HG03025 (cell line): ENCODE measurements around the gene MRPS33.

ENCODE experiments used
- ATAC-seq: cut with Tn5 transposase; IDR thresholded peaks from one replicate; pipeline ENCODE4 v1.9.1; 2021; ENCODE audit warnings: mild to moderate bottlenecking, moderate library complexity; ENCODE audit not compliant: unreplicated experiment, low FRiP score

The MRPS33 gene

DNA sequence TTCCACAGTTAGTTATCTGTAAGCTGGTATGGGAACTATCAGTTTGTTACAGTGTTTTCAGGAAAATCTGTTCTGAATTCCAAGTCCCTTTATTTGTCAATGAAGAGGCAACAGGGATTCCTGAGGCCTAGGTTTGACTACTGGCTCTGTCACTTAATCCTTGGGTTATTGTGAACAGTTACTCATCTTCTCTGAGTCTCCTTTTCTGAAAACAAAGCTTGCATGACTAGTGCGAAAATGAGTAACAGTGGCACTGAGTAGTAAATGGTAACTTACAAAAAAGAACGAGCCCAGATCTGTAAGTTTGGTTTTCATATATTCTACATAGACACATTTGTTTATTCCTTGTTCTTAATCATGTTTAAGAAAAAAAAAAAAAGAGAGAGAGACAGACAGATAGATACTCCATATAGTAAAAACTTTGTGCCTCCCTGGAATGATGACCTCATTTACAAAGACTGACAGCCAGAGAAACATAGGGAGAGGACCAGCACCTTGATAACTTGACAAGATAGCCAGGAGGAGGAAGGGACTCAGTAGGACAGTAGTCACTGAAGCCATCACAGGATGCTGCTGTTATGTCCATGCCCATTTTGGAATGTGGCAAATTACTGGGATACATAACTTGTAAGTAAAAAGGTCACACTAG lies 1.9 kb downstream of the MRPS33 start:
- ATAC-seq = no peak

DNA sequence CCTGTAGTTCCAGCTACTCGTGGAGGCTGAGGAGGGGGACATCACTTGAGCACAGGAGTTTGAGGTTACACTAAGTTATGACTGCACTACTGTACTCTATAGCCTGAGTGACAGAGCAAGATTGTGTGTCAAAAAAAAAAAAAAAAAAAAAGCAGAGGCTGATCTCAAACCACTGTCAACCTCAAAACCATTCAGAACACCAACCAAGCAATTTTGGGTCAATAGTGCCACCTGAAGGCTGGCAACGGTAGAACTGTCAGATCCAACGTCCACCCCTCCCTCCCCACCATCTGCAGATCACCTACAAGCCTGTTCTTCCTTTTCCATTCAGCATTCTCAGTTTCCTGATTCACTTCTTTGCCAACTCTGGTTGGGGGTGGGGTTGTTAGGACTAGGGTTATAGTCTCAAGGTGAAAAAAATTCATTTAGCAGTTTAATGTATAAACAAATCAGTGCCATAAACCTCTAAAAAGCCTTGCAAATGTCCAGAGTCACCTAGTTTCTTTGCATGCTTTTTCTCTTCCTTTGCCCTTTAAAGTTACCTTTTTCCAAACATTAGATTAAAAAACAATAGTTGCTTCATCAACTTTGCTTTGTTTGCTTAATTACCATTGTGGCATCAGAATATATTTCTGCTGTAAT lies 2.6 kb downstream of the MRPS33 start:
- no peak for ATAC-seq

DNA sequence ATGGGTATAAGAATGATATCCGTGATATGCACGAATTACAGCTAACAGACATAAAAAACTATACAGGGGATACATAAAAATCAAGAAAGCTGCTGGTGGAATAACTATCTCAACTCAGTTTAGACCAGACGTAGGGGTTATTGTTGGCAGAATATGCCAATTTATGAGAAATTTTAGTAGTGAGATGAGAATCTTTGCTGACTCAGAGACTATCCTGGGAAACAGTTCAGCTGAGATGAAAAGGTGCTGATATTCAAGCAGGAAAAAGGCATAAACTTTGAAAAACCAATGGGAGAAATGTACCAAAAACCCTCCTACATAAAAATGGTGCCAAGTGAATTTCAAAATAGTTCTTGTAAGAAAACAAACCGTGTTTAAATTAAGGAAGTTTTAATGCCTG lies 3.3 kb downstream of the MRPS33 start:
- no peak for ATAC-seq

DNA sequence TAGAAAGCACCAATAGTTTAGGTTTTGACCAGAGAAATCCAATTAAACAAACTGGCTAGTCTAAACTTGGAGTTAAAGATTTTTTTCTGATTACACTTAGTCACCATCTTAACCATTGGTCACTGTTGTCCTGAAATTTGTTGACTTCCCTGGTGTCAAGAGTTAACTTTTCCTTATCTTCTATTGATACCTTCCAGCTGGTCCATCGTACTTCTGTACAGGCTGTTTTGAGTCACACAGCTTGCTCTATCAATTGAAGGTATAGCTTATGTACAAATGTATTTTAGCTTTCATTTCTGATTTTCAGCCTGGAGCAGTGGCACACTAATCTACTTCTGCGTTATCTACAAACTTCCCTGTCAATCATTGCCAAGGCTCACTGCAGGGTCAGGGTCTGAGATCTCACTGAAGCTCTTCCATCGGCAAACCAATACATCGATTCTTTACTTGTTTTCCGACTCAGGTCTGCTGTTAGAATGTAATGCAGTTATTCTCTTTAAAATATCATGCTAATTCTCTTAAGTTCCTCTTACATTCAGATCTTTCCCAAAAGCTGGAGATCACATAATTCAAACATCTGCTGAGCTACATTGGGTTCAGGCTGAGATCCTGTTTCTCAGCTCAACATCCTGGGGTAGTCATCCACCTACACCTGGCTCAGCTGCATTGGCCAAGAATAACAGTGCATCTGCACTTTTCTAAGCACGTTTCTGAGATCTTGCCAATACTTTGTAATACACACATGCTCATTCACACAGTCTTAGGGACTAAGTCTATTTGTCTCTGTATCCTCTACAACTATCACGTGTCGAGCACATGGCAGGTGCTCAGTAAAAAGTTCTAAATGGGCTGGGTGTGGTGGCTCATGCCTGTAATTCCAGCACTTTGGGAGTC lies 11.3 kb downstream of the MRPS33 start:
- no peak for ATAC-seq

DNA sequence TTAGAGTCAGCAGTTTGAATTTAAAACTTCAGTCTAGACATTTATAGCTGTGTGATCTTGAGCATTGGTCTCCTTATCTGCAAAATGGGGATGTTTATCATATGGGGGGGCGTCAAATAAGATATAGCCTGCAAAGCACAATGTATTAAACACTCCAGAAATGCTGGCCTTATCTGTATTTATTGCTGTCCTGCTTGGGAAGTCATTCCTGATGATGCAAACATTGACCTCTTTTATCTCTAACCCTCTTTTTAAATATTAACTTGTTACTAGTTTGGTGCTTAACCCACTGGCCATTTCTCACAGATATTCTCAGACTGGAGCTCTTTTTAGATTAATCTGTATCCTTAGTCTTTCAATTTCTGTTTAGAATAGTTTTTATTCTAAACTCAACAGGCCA lies 13.2 kb downstream of the MRPS33 start:
- ATAC-seq = no peak

DNA sequence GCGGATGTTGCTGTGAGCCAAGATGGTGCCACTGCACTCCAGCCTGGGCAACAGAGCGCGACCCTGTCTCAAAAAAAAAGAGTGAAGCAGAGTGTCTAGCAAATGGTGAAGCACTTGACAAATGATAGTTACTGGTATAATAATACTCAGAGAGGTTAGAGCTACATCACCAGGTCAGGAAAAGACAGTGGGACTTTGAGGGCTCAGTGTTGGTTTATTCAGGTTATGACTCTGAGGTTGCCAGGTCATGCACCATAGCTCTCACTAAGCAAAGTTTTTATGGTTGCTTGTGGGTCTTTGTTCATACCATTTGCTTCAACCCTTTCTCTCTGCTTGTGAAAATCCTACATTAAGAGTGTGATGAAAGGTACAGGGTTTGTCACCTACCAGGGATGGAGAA lies 13.6 kb downstream of the MRPS33 start:
- no peak for ATAC-seq

DNA sequence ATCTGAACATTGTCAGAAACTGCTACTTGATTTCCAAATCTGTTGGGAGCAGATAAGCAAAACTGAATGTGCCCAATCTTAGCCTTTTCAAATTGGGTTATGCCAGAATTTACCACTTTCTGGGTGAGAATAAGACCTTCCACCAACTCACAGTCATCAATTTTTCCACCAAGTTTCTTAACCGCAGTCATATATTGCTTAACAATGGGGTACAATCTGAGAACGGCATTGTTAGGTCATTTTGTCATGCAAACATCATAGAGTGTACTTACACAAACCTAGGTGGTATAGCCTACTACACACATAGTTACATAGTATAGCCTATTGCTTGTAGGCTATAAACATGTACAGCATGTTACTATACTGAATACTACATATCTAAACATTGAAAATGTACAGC lies 16.0 kb downstream of the MRPS33 start:
- ATAC-seq = no peak

DNA sequence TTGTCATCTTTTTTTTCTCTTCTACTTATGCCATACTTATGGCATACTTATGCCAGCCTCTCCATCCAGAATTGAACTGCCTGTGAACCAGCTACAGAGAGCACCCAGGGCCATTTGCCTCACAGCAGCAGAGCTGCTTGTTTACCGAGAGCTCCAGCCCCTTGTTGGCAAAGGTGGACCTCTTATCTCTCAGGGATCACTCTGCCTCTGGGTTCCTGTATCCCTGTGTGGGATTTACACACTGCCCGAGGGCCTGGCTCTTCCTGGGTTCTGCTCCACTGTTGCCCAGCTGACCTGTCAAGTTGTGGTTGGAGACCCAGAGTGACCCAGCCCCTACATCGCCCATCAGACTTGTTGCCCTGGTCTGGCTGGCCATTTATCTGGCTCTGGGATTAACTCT lies 22.3 kb downstream of the MRPS33 start:
- ATAC-seq = no peak

DNA sequence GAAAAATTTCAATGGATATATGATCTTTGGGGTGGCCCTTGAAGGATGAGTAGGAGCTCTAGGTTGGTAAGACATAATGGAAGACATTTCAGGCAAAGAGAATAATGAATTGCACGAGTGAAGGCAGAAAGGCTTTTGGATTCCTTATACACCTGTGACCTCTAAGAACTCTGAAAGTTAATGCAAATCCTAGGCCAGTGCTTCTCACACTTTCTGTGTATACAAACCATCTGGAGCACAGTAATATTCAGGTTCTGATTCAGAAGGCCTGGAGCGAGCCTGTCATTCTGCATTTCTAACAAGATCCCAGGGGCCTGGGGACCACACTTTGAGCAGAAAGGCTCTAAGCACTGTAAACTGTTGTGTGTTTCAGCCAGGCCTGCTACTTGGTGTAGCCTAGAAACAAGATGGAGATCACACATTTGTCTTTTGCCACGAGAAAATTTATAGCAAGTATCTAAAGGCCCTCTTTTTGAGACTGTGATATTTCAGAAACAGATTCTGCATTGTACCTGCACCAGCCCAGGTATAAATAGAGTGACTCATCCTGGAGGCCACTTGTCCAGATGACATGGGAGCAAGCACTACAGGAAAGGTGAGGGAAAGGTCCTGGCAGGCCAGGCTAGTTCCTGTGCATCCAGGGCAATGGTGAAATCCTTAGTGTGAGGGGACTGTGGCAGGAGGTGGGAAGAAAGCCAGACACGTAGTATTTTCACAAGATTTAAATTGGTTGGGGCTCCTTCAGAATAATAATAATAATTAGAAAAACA lies 24.4 kb downstream of the MRPS33 start:
- ATAC-seq = no peak

DNA sequence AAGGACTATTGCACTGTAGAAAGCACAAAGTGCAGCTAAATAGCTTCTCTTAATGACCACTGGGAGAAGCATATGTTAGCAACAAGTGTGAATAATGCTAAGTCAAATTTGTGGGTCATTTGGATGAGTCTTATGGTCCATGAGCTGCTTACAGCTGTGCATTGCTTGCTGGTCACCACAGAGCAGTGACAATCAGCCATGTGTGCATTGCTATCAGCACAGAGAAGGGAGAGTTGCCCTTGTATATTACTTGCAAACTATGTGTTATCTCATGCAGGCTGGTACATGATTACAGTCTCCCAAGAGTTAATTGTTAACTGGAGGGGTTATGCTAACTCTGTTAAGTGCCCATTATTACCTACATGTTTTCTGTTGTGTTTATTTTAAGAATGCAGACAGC lies 25.7 kb downstream of the MRPS33 start:
- ATAC-seq = no peak

DNA sequence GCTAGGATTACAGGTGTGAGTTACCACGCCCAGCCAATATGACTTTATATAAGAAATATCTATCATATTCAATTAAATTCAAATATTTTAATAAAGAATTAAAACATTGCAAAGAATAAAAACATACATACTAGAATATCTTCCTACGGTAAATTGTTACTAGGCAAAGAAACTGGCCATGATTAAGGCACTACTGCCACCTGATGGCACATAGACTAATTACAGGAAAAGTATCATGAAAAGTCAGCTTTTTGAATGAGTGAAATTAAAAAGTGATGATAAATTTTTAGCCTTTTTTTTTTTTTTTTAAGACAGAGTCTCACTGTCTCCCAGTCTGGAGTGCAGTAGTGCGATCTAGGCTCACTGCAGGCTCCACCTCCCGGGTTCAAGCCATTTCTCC lies 30.9 kb downstream of the MRPS33 start:
- no peak for ATAC-seq

DNA sequence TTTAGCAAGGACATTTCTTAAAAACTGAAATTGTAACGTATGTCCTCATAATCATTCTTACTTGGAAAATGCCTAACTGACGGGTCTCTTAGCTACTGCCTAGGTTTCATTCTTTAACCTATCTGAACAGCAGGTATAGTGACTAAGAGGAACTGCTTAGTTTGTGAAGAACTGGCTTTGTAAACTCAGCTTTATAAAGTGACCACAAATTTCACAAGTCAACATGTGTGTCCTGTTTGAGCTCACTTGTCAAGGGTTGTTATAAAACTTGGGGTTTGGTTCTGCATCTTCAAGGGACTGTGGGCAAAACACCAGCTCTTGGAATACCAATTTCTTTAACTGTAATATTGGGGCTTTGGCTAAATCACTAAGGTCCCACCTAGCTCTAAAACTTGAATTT lies 32.2 kb downstream of the MRPS33 start:
- no peak for ATAC-seq

DNA sequence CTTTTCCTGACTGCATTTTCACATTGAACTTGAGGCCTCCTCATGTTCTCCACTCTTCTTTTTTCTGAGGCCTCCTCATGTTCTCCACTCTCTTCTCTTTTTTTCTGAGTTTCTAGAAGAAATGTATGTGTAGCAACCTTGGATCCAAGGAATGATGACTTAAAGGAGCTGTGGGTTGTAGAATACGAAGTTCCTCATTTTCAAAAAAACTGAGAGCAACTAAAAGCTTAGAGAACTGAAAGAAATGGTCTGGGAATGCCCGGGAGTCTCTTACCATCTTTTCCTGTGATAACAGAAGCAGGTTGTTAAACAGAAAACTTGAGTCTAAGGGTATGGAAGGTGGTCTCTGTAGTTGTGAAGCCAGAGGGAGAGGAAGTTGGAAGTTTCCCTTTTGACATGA lies 32.8 kb downstream of the MRPS33 start:
- no peak for ATAC-seq

DNA sequence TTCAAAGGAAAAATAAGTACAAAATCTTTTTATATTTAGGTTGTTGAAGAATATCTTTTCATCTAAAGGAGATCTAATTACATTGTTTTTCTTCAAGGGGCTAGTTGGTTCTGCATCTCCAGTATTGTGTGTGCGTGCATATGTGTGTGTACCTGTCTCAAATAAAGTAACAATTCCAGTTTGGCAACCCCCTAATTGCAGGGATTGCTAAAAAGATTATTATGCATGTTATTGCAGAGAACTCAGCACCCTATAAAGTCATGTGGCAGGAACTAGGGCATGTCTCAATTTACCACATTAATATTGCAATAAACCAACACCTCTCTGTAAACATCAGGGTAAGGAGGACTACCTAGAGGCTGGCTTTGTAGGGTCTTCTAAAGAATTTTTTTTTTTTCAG lies 37.0 kb downstream of the MRPS33 start:
- no peak for ATAC-seq

DNA sequence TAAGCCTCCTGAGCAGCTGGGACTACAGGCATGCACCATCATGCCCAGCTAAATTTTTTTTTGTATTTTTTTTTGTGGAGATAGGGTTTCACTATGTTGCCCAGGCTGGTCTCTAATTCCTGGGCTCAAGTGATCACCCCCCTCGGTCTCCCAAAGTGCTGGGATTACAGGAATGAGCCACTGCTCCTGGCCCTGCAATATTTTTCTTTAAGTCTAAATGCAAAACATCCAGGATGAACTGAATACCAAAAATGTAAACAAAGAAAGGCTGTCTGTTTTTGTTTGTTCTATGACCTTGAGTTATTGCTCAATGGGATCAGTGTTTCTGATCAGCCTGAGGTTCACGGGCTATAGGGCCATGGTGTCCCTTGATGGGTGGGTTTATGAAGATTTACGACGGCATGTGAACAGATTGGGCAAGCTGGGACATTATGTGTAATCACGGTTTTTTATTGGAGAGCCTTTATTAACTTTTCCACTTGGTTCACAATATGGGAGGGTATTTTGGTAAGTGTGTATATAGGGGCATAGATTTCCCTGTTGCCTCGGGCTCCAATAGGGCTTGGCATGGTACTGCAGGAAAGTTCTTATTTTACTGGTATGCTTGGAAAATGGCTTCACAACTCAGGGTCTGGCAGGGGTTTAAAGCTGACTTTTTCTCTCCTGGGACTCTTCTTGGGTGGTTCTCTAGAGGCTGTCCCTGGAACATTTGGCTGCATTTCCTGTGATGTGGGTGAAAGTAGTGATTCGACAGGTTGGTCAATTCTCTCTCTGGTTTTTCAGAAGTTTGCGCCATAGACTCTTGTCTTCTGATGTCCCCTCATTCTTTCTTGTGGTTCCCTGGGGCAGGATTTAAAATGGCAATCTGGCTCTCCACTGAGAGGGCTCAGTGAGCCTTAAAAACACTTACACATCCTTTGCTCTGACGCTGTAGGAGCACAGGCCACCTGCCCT lies 41.6 kb downstream of the MRPS33 start:
- ATAC-seq = no peak

DNA sequence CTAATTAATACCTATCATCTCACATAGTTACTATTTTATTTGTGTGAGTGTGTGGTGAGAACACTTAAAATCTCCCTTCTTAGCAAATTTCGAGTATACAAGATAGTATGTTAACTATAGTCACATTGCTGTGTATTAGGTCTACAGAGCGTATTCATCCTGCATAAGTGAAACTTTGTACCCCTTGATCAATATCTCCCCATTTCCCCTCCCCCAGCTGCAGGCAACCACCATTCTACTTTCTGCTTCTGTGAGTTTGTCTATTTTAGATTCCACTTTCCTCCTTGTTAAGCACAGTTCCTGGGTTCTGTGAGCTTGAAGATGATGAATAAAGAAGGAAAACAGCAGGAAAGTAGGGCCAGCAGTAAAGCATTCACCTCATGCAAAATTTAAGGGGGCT lies 42.4 kb downstream of the MRPS33 start:
- no peak for ATAC-seq

DNA sequence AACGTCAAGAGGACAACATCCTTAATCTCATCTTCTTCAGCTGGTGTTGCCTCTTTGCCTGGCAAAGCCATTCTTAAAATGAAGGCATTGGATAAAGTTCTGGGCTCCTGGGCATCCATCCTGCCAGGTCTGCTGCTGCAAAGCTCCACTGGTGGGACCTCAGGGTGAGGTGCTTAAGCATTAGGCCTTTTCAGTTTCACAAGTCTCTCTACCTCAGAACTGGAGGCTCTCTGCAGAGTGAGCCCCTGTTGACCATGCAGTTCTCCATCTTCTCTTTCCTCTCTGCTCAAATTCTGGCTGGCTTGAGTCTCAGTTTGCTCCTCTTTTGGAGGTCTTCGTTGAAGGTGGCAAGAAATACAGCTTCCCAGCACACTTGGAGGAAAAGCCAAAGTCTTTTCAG lies 47.3 kb downstream of the MRPS33 start:
- no peak for ATAC-seq

DNA sequence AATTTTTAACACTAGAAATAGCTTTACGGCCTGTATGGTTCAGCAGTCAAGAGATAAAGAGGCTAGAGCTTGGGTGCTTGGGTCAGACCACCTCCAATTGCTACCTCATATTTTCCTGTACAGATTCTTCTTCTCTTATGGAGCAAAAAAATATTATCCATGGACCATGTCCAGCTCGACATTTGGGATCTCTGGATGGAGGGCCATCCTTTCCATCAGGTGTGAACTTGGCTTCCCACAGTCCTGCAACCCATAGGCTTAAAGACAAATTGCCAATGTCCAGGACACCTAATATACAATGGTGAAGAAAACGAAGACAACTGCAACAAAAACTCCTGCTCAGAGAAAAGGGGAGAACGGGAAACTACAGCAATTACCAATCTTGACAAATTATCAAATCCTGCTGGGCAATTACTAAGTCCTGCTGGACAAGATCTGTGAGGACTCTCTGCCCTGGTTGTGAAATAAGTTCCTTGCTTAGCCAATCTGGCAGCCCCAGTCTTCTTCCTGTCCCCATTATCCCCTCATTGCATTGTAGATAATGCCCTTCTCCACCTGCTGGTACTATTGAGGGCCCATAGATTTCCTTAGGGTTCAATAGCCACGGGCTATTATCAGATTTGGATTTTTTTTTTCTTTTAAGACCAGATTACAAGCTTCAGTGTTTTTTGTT lies 48.1 kb downstream of the MRPS33 start:
- ATAC-seq = no peak

DNA sequence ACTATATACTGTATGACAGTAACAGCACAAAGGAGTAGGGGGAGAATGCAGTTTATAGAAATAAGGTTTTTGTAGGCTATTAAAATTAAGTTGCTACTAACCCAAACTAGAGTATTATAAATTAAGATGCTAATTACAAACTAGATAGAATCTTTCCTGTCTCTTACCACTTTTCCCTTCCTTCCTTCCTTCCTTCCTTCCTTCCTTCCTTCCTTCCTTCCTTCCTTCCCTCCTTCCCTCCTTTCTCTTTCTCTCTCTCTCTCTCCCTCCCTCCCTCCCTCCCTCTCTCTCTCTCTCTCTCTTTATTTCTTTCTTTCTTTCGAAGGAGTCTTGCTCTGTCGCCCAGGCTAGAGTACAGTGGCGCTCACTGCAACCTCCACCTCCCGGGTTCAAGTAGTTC lies 53.6 kb downstream of the MRPS33 start:
- ATAC-seq = no peak
